ENCODE data around the gene CES3. TPM values are rescaled to one million over a fixed set of nuclear protein-coding genes. Genes with fewer than 3 reads are reported as not detected.

The CES3 gene
- polyA plus RNA-seq, 1 donor (not counting 4 experiments of a cell fraction or from before 2014, with no cell fraction given), result 1.5 TPM

GRCh38 chr16:67013823-67014633 lies 53.0 kb downstream of the CES3 start:
- H4K20me1 ChIP-seq (ENCODE audit: control insufficient read depth, extremely low read depth, insufficient read depth, low read length), result no peaks in the 10 kb centered on the region
- dilution Hi-C loops (cut with MboI; ENCODE audit: extremely low pct_ligation_motif_present, low sequenced_read_pairs), result no loop called here
- H3K27ac ChIP-seq (ENCODE audit: control insufficient read depth, insufficient read depth, low read length), result no peak overlapping the region
- peak overlapping the region; percentile 42 for H2AFZ ChIP-seq (ENCODE audit: control insufficient read depth, low read length)
- H3K9ac ChIP-seq (ENCODE audit: control insufficient read depth, extremely low read depth, insufficient read depth, low read length), result peak overlapping the region; percentile 50
- no peaks in the 10 kb centered on the region for H3K79me2 ChIP-seq (ENCODE audit: control insufficient read depth, insufficient read depth, low read length)
- peak; percentile 36 for TF ChIP-seq EZH2 (IDR thresholded peaks at IDR 0.05; ENCODE audit: low read length)
- peak in 1 of 3 experiments; percentile 8 for TF ChIP-seq CTCF (optimal IDR thresholded peaks at IDR 0.05 in 1 of 3, IDR thresholded peaks at IDR 0.05 in 1 of 3, conservative IDR thresholded peaks at IDR 0.05 in 1 of 3; ENCODE audit: extremely low read depth in 1 of 3, insufficient read depth in 2 of 3, low read length in 3 of 3)
- H3K27me3 ChIP-seq (ENCODE audit: control insufficient read depth, extremely low read depth, insufficient read depth, low read length), result peaks cover 10% of the 10 kb centered on the region
- no peaks in the 10 kb centered on the region for H3K9me3 ChIP-seq (ENCODE audit: control insufficient read depth, low read depth, low read length)
- FAIRE-seq, result no peak
- peak overlapping the region; percentile 62 for H3K4me2 ChIP-seq (ENCODE audit: control insufficient read depth, extremely low read depth, insufficient read depth, low read depth, low read length)
- no peaks in the 10 kb centered on the region for H3K36me3 ChIP-seq (ENCODE audit: control insufficient read depth in 2 of 2, extremely low read depth in 1 of 2, insufficient read depth in 2 of 2, low read length in 2 of 2)
- DNase-seq (ENCODE audit: low read depth, low spot score), result no peak
- peak overlapping the region; percentile 20 to 54 (median 49) for H3K4me3 ChIP-seq (ENCODE audit: control insufficient read depth in 2 of 3, extremely low read depth in 1 of 3, insufficient read depth in 2 of 3, low read depth in 1 of 3, low read length in 3 of 3)
- no peaks in the 10 kb centered on the region for H3K9me1 ChIP-seq (ENCODE audit: control insufficient read depth, extremely low read depth, insufficient read depth, low read length)
- peaks cover 13% of the 10 kb centered on the region for H3K4me1 ChIP-seq (ENCODE audit: control insufficient read depth, extremely low read depth, insufficient read depth, low read length)

GRCh38 chr16:67014634-67015312 lies 53.7 kb downstream of the CES3 start:
- FAIRE-seq (no peak), DNase-seq (ENCODE audit: low read depth, low spot score) (no peak)
- H3K9me1 ChIP-seq (ENCODE audit: control insufficient read depth, extremely low read depth, insufficient read depth, low read length), result no peaks in the 10 kb centered on the region
- TF ChIP-seq CTCF (optimal IDR thresholded peaks at IDR 0.05 in 1 of 3, IDR thresholded peaks at IDR 0.05 in 1 of 3, conservative IDR thresholded peaks at IDR 0.05 in 1 of 3; ENCODE audit: extremely low read depth in 1 of 3, insufficient read depth in 2 of 3, low read length in 3 of 3) (no peak), EZH2 (IDR thresholded peaks at IDR 0.05; ENCODE audit: low read length) (no peak)
- no peak overlapping the region for H3K9ac ChIP-seq (ENCODE audit: control insufficient read depth, extremely low read depth, insufficient read depth, low read length)
- H3K4me1 ChIP-seq (ENCODE audit: control insufficient read depth, extremely low read depth, insufficient read depth, low read length), result peaks cover 13% of the 10 kb centered on the region
- peak overlapping the region; percentile 62 for H3K4me2 ChIP-seq (ENCODE audit: control insufficient read depth, extremely low read depth, insufficient read depth, low read depth, low read length)
- H3K4me3 ChIP-seq (ENCODE audit: control insufficient read depth in 2 of 3, extremely low read depth in 1 of 3, insufficient read depth in 2 of 3, low read depth in 1 of 3, low read length in 3 of 3), result peak overlapping the region in 1 of 3 experiments; percentile 54
- no peaks in the 10 kb centered on the region for H4K20me1 ChIP-seq (ENCODE audit: control insufficient read depth, extremely low read depth, insufficient read depth, low read length)
- H3K27me3 ChIP-seq (ENCODE audit: control insufficient read depth, extremely low read depth, insufficient read depth, low read length), result peaks cover 10% of the 10 kb centered on the region
- no peaks in the 10 kb centered on the region for H3K79me2 ChIP-seq (ENCODE audit: control insufficient read depth, insufficient read depth, low read length)
- H3K9me3 ChIP-seq (ENCODE audit: control insufficient read depth, low read depth, low read length), result no peaks in the 10 kb centered on the region
- H3K27ac ChIP-seq (ENCODE audit: control insufficient read depth, insufficient read depth, low read length), result no peak overlapping the region
- H2AFZ ChIP-seq (ENCODE audit: control insufficient read depth, low read length), result peak overlapping the region; percentile 42
- dilution Hi-C loops (cut with MboI; ENCODE audit: extremely low pct_ligation_motif_present, low sequenced_read_pairs), result no loop called here
- no peaks in the 10 kb centered on the region for H3K36me3 ChIP-seq (ENCODE audit: control insufficient read depth in 2 of 2, extremely low read depth in 1 of 2, insufficient read depth in 2 of 2, low read length in 2 of 2)

Data from keratinocyte (primary cell).